Duodenal mucosa (tissue), 2 donors: ENCODE data around the gene SELENON.

Experiments used
- H3K27ac ChIP-seq: one replicate; pipeline ENCODE4 v1.7.0; 2013; ENCODE audit warnings: low read depth, low read length
- H3K27me3 ChIP-seq, 2 donors: one replicate each; pipeline ENCODE4 v1.7.0; 2013; ENCODE audit warnings: low read length in 2 of 2, control low read depth in 1 of 2; ENCODE audit not compliant: insufficient read depth in 2 of 2, control insufficient read depth in 1 of 2
- H3K36me3 ChIP-seq, 2 donors: one replicate each; pipeline ENCODE4 v1.7.0; 2013; ENCODE audit warnings: low read length in 2 of 2, control low read depth in 1 of 2; ENCODE audit not compliant: insufficient read depth in 2 of 2, control insufficient read depth in 1 of 2
- H3K4me1 ChIP-seq, 2 donors: one replicate each; pipeline ENCODE4 v1.7.0; 2013; ENCODE audit warnings: low read length in 2 of 2, control low read depth in 1 of 2; ENCODE audit not compliant: insufficient read depth in 2 of 2, control insufficient read depth in 1 of 2
- H3K4me3 ChIP-seq, 2 donors: one replicate each; pipeline ENCODE4 v1.7.0; 2013; ENCODE audit warnings: low read length in 2 of 2, low read depth in 1 of 2
- H3K9ac ChIP-seq, 2 donors: one replicate each; pipeline ENCODE4 v1.7.0; 2013; ENCODE audit warnings: low read length in 2 of 2, low read depth in 1 of 2
- H3K9me3 ChIP-seq, 2 donors: one replicate each; pipeline ENCODE4 v1.7.0; 2013; ENCODE audit warnings: low read length in 2 of 2, control low read depth in 1 of 2; ENCODE audit not compliant: control insufficient read depth in 1 of 2

SELENON gene

DNA sequence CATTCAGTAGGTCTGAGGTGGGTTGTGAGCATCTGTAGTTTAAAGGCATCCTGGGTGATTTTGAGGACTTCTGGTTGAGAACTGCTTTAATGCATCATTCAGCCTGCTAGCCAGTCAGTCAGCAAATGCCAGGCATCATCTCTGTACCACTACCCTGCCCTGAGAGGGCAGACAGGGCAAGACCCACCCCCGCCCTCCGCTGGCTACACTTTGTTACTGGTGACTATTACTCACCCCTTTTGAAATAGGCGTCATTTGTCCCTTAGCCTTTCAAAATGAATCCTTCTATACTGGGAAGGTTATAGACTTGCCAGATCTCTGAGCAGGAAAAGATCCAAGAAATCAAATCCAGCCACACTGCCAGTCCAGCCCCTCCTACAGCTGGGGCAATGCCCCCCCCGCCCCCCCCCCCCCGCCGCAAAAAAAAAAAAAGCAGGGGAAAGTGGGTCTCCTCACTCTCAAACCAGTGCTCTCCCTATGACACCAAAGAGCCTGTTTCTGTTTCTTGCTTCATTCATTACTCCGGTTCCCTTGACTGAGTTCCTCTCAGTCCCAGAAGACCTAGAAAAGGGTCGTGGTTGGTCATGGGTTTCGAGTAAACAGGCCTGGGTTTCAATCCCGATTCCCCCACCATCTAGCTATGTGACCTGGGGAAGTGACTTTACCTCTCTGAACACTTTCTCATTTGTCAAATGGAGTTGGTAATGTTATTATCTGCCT is 4.4 kb downstream of the SELENON start:
- H3K4me1 ChIP-seq, result peaks cover 13 to 32% of the 10 kb centered on the region in 2 donors
- H3K27ac ChIP-seq, result no peak overlapping the region
- H3K27me3 ChIP-seq, result no peaks in the 10 kb centered on the region
- no peak overlapping the region for H3K4me3 ChIP-seq
- no peak overlapping the region for H3K9ac ChIP-seq
- peaks cover 5 to 15% of the 10 kb centered on the region in 2 donors for H3K36me3 ChIP-seq
- no peaks in the 10 kb centered on the region for H3K9me3 ChIP-seq

DNA sequence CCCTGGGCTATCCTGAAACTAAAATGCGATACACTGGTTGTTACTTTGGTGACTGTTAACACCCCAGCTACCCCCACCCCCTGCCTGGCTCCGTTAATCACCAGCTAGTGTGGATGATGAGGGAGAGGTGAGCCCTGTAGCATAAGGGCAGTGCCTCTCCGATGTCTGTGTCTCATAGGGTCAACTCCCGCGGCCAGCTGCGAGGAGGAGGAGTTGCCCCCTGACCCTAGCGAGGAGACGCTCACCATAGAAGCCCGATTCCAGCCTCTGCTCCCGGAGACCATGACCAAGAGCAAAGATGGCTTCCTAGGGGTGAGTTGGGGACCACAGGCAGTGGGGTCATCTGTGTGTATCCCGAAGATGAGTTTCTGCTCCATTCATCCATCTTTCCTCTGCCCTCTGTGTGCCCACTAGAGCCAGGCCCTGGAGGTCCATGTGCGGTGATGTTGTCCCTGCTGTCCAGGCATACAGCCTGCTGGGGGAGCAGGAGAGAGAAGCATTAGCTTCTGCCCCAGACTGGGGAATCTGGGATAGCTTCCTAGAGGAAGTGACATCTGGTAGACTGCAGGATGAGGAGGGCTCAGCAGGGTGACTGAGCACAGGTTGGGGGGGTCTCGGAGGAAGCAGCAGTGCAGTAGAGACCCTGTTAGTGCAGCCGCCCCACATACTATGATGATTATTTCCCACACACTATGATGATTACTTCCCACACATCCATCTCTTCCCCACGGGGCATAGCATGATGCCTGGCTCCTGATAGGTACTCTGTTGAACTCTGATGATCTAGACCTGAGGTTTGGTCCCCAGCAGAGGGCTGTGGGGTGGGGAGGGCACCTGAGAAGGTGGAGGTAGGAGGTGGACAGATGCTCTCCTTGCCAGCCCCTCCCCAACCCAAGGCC is 5.2 kb downstream of the SELENON start:
- H3K9ac ChIP-seq, result no peak overlapping the region
- H3K9me3 ChIP-seq, result no peaks in the 10 kb centered on the region
- H3K4me3 ChIP-seq, result no peak overlapping the region
- no peak overlapping the region for H3K27ac ChIP-seq
- peaks cover 10 to 33% of the 10 kb centered on the region in 2 donors for H3K4me1 ChIP-seq
- H3K36me3 ChIP-seq, result peaks cover 8 to 15% of the 10 kb centered on the region in 2 donors
- H3K27me3 ChIP-seq, result no peaks in the 10 kb centered on the region

DNA sequence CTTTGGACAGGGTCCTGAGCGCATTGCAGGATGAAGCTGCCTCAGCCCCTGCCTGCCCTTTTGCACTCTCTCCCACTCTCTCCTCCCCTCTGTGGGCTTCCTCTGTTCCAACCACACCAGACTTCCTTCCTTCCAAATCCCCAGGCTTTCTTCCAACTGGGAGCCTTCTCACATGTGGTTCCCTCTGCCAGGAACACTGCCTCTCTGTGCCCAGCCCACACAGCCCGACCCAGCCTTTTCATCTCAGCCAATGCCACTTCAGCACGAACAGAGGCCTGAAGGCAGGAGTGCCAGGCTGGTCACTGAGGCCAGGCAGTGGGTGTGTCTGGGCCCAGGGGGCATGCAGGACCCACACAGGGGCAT is 5.9 kb downstream of the SELENON start:
- Histone ChIP-seq H3K27me3 (no peaks in the 10 kb centered on the region), H3K9me3 (no peaks in the 10 kb centered on the region), H3K36me3 (peaks cover 8 to 15% of the 10 kb centered on the region in 2 donors), H3K4me1 (peaks cover 10 to 35% of the 10 kb centered on the region in 2 donors), H3K9ac (no peak overlapping the region), H3K4me3 (no peak overlapping the region), H3K27ac (no peak overlapping the region)

DNA sequence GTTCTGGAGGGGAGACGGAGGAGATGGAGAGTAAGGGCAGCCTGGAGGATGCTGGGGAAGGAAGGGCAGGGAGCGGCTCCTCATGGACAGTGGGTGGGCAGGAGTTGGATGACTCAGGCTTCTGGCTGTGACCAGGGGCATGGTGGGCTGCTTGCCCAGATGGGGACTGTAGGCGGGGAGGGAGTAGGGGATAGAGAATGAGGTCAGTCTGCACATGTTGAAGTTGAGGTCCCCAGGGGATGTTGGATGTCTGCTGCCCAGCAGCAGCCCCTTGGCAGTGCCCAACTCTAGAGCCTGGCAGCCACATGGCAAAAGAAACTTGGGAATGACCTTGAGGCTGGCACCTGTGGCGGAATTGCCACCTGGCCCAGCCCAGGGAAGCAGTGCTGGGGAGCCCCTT is 6.4 kb downstream of the SELENON start:
- Histone ChIP-seq H3K36me3 (peaks cover 8 to 18% of the 10 kb centered on the region in 2 donors), H3K4me3 (no peak overlapping the region), H3K27ac (no peak overlapping the region), H3K9ac (no peak overlapping the region), H3K9me3 (no peaks in the 10 kb centered on the region), H3K4me1 (peaks cover 10 to 36% of the 10 kb centered on the region in 2 donors), H3K27me3 (no peaks in the 10 kb centered on the region)

DNA sequence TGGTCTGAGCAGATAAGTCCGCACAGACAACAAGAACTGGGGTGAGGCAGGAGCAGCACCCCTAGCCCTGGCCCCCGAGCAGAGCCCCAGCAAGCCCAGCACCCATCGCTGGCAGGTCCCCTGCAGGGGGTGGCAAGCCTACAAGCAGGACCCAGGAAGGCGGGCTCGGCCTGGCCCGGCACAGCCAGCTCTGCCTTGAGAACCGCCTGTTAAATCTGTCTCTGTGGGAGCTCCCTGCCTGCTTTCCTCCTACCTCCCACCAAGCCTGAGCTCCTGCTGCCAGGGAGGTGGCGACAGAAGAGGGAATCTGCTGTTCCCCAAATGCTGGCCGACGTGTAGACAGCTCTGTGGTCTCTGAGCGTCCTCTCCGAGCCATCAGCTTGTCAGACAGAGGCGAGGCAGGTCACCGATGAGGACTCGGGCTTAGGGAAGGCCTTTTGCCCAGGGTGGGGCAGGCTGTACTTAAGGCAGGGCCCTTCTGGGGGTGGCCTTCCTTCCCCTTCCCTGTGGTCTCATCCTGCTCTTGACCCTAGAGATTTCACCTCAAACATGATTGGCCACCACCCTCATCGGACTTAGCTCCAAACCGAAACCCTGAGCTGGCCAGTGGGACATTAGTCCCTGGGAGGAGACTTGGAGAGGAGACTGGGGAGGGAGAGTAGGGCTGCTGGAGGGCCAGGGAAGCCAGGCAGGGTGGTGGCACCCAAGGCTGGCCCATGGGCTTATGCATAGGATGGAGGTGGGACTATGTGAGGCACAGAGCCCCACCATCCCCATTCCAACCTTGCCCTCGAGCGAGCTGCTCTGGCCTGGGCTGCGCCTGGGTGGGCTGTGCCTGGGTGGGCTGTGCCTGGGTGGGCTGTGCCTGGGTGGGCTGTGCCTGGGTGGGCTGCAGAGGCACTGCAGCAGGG is 7.7 kb downstream of the SELENON start:
- Histone ChIP-seq H3K4me3 (no peak overlapping the region), H3K36me3 (peaks cover 8 to 21% of the 10 kb centered on the region in 2 donors), H3K9me3 (no peaks in the 10 kb centered on the region), H3K9ac (no peak overlapping the region), H3K27ac (no peak overlapping the region), H3K4me1 (peaks cover 10 to 35% of the 10 kb centered on the region in 2 donors), H3K27me3 (no peaks in the 10 kb centered on the region)

DNA sequence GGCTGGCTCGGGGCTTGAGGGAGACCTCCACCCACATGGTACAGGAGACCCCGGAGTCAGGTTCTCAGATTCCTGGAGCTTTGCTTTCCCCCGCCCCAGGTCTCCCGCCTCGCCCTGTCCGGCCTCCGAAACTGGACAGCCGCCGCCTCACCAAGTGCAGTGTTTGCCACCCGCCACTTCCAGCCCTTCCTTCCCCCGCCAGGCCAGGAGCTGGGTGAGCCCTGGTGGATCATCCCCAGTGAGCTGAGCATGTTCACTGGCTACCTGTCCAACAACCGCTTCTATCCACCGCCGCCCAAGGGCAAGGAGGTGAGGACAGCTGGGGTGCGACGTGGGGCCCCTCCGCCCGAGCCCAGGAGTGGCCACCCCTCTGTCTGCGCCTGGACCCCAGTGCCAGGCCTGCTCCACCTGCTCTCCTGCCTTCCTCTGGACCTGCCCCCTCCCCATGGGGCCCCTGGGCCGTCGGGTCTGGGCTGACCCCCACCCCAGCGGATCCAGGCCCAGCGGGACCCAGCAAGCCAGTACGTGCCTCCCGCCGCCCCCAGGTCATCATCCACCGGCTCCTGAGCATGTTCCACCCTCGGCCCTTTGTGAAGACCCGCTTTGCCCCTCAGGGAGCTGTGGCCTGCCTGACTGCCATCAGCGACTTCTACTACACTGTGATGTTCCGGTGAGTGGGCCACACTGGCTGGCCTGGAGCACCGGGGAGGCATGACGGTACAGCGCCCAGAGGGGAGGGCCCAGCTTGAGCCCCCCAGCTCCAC is 8.7 kb downstream of the SELENON start:
- Histone ChIP-seq H3K4me1 (peaks cover 10 to 32% of the 10 kb centered on the region in 2 donors), H3K4me3 (no peak overlapping the region), H3K27me3 (no peaks in the 10 kb centered on the region), H3K36me3 (peaks cover 8 to 22% of the 10 kb centered on the region in 2 donors), H3K9ac (no peak overlapping the region), H3K9me3 (no peaks in the 10 kb centered on the region), H3K27ac (no peak overlapping the region)

DNA sequence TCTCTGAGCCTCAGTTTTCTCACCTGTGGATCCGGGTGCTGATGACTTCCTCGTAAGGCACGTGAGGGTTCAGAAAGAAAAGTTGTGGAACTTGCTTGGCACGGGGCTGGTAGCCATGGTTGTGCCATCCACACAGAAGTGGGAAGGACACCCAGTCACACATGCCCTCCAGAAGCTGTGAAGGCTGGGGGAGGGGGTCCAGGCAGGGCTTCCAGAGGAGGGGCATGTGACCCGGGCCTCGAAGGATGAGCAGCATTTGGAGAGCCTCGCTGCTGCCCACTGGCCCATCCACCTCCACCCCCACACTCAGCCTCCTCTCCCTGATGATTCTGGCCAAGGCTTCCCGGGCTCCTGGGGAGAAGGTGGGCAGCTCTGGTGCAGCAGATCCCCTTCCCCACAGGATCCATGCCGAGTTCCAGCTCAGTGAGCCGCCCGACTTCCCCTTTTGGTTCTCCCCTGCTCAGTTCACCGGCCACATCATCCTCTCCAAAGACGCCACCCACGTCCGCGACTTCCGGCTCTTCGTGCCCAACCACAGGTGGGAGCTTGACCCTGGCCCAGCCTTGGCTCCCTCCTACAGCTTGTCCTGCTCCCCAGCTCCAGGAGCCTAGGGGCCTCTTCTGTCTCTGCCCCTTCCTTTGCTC is 9.4 kb downstream of the SELENON start:
- Histone ChIP-seq H3K4me1 (peaks cover 10 to 32% of the 10 kb centered on the region in 2 donors), H3K4me3 (no peak overlapping the region), H3K36me3 (peaks cover 8 to 29% of the 10 kb centered on the region in 2 donors), H3K9me3 (no peaks in the 10 kb centered on the region), H3K27me3 (no peaks in the 10 kb centered on the region), H3K27ac (no peak overlapping the region), H3K9ac (no peak overlapping the region)

DNA sequence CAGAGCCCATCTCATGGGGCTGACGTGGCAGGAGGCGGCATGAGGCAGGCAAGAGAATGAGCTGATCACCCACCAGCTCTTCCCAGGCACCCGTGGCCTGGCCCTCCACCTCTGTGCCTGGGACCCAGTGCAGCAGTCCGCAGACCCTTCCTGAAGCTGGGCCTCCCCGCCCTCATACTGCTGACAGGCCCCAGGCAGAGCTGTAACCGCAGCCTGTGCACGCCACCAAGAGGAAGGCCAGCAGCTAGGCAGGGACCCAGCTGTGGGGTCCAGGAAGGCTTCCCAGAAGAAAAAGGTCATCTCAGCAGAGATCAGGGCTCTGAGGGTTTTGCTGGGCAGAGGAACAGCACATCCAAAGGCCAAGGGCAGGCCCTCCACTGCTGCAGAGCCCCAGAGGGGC is 9.9 kb downstream of the SELENON start:
- Histone ChIP-seq H3K4me3 (no peak overlapping the region), H3K9me3 (no peaks in the 10 kb centered on the region), H3K9ac (no peak overlapping the region), H3K27ac (no peak overlapping the region), H3K36me3 (peaks cover 8 to 28% of the 10 kb centered on the region in 2 donors), H3K27me3 (no peaks in the 10 kb centered on the region), H3K4me1 (peaks cover 10 to 32% of the 10 kb centered on the region in 2 donors)
